Measurements from ENCODE around the gene GRIN3A.
"Not testable (repeated sequence)": the region's sequence is repeated elsewhere in the genome, so short reads cannot be mapped to it uniquely, and the experiment has no call there.

Gene GRIN3A

GRCh38 chr9:101574731-101575333 is 163.6 kb downstream of the GRIN3A start:
- DNase-seq = no peak

DNA sequence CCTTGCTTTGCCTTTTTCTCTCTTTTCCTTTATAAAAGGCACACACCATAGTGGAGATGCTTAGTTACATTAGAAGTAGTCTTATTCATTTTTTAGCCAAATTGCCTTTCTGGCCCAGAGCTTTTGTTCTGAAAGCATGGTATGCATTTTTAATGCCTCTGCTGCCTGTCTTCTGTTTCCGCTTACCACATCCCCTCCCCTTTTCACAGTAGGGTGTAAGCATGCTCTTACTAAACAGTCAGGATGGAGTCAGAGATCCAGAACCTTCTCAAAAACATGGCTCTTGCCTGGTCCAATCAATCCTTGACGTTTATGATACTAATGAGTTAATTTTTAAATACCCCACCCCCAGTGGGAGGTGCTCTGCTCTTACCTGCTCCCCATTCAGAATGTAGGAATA is 166.1 kb downstream of the GRIN3A start:
- no peak for DNase-seq

DNA sequence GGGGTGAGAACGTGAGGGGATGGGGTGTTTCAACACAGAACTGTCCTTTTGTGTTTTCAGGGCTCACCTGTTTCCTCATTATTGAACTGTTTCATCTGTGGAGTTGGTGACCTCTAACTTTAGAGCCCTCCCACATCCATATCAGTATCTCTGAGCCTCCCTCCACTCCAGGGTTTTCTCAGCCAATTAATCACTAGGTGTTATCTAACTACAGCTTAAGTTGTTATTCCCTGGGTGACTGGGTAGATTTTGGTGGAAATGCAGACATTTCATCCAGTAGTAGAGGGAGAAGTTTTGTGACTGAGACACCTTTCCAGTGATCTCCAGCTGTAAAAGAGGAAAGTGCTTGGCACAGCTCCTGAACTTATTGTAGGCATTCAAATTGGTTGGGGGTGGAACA is 167.3 kb downstream of the GRIN3A start:
- DNase-seq = no peak

GRCh38 chr9:101569741-101570501 is 168.5 kb downstream of the GRIN3A start:
- no peak for DNase-seq

- DNase-seq = no peak
Measured at GRCh38 chr9:101567725-101568350, 170.6 kb downstream of the GRIN3A start.

GRCh38 chr9:101566904-101567724 is 171.3 kb downstream of the GRIN3A start:
- DNase-seq = peak; percentile 29 to 37

DNA sequence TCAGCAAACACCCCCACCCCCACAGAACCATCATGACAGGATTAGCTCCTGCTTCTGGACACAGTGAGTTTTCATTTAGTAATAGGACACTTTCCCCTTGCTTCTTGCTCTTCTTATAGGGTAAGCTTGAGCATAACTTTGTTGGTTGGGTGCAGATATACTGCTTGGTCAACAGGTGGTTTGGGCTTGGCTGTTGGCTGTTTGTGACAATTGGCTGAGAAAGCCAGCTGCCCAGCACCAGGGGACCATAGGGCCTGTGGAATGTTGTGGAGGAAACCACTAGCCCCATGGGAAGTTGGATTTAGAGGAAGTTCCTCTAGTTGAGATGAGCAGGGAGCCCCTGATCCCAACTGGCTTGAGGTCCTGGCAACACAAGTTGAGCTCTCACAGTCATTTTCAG is 174.2 kb downstream of the GRIN3A start:
- DNase-seq = no peak

DNA sequence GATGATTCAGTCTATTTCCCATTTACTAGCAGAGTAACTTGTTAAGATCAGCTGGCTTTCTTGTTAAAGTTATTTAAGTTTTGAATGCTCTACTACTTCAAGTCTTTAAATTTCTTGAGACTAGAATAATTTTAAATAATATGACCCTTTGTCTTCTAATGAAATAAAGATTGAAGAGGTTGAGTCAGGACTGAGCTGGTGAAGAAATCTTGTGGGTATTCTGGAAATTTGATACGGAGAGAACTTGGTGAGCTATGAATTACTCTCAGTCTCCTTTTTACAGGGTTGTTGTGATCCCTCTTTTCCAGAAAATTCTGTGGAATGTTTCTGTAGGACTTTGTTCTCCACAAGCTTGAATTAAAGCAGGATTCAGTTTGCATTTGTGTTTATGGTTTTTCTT is 175.5 kb downstream of the GRIN3A start:
- DNase-seq = no peak

GRCh38 chr9:101561740-101562139 is 176.7 kb downstream of the GRIN3A start:
- no peak for DNase-seq

GRCh38 chr9:101549472-101550098 is 188.9 kb downstream of the GRIN3A start:
- DNase-seq = not testable (repeated sequence)

GRCh38 chr9:101543098-101543735 is 195.2 kb downstream of the GRIN3A start:
- DNase-seq = no peak

DNA sequence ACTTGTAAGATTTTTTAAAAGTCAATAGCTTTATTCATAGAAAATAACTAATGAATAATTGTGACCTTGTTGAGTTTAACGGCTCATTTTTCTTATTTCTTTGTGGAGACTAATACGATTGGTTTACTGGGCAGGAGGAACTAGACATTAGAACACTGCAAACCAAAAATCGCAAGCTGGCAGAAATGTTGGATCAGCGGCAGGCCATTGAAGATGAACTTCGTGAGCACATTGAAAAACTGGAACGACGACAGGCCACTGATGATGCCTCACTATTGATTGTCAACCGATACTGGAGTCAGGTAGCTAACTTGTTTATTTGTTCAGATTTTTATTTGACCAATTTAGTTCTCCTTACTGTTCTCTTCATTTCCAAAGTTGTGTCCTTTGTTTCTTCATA is 198.4 kb downstream of the GRIN3A start:
- DNase-seq = no peak

- peak in 1 of 2 donors; percentile 24 for DNase-seq
Measured at GRCh38 chr9:101536938-101537337, 201.5 kb downstream of the GRIN3A start.

- DNase-seq = no peak
Measured at GRCh38 chr9:101536351-101536750, 202.1 kb downstream of the GRIN3A start.

DNA sequence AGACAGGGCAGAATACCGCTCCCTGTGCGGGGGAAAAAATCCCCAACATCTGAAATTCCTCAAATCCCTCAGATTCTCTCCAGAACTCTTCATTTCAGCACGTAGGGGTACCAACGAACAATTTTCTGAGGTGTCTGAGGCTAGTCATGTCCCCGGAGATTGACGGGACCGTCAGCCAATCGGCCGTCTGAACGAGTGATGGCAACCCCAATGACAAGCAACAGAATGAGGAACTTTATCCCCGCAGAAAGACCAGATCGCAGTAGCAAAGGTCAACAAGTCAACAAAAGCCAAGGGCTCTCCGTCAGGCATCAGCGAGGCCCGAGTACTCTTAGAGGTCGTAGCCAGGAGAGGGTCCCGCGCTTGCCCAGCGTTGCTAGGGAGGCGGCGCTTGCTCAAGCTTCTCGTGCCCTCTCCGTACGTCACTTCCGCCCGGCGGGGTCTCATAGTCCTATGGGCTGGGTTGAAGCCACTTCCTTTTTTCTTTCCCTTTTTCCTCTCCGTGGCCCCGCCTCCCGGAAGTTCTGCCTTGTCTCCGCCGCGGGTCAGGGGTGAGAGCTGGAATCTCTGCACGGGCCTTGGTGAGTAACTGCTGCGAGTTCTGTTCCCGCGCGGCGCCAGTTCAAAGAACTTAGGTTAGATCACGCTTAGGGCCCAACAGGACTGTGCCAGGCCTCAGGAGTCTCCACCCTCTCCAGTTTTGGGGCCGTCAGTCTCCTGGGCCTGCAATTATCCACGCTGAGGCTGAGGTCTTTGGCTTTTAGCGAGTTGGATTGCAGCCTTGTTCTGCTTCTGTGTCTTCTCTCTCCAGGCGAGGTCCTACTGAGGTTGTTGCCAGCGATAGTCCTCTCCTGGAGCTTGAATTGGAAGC is 204.9 kb downstream of the GRIN3A start, which contains the start of gene RNF20:
Gene RNF20 (plus strand): TSS at position 520 of the 871 bp plus-strand sequence. CDS start 1,571 bp downstream, outside the sequence.
- DNase-seq = peak; percentile 99 to 100

DNA sequence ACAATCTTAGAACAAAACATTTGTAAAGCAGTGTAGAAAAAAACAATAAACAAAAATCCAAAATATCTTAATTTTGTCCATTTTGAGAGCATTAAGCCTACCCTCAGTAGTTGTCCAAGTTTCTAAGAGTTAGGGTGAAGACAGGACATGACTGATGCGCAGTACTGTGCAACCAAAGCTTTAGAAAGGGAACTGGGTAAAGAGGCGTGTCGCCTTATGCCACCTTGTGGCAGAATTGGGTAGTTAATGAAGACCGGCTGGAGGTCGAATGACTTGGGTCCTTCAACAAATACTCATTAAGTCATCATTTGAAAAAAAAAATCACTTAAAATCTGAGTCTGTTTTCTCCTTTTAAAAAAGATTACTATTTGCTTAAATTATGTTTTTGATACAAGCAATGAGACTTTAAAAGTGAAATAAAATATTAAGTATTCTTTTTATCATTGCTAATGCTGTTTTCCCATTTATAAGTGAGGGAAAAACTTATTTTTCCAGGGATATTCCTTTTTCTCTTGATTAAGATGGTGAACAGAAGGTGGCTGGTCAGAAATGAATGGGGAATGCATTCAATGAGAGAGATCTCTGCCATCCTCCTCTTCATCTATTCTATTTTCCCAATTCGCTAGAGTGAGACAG is 208.3 kb downstream of the GRIN3A start:
- peak; percentile 63 to 73 for DNase-seq

GRCh38 chr9:101528015-101528414 is 210.4 kb downstream of the GRIN3A start:
- no peak for DNase-seq

DNA sequence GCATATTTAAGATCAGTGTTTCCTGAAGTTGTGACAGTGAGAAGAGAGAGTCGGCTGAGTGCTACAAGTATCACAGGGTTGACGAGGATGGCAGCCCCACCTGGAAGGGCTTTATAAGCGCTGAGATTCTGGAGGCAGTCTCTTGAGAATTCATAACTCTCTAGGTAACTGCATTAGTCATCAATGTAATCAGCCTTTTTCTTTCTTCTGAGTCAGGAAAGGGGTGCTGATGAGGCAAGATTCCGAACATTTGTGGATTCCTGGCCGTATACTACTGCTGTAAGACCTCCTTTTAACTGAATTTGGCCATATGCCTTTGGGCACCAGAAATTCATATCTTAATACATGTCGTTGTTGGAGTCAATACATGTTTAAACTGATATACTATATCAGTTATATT is 211.4 kb downstream of the GRIN3A start:
- DNase-seq = no peak

GRCh38 chr9:101524371-101524770 is 214.1 kb downstream of the GRIN3A start:
- no peak for DNase-seq

Data from stimulated activated CD4-positive, alpha-beta T cell treated with anti-CD3 and anti-CD28 coated beads, Interleukin-2, amount 100 ng/mL, for 24 hours (primary cell).